Mesothelial cell of epicardium (in vitro differentiated cells): ENCODE measurements around the gene PEX12. TPM values are rescaled to one million over a fixed set of nuclear protein-coding genes. Genes with fewer than 3 reads are reported as not detected.

Source experiments
- DNase-seq, 2 experiments: peaks; one replicate each; pipeline ENCODE4 v3.0.0; 2021; ENCODE audit warnings: low spot score in 2 of 2; ENCODE audit not compliant: unreplicated experiment in 2 of 2
- H3K27ac Mint-ChIP-seq: 2 replicates; pipeline ENCODE4 v1.8.0; 2021; ENCODE audit warnings: mixed read lengths
- H3K27me3 Mint-ChIP-seq: 2 replicates; pipeline ENCODE4 v1.8.0; 2021; ENCODE audit warnings: low read depth, mixed read lengths
- H3K36me3 Mint-ChIP-seq: 2 replicates; pipeline ENCODE4 v1.8.0; 2021; ENCODE audit warnings: mixed read lengths
- H3K4me1 Mint-ChIP-seq: 2 replicates; pipeline ENCODE4 v1.8.0; 2021; ENCODE audit warnings: mixed read lengths
- H3K4me3 Mint-ChIP-seq: 2 replicates; pipeline ENCODE4 v1.8.0; 2021; ENCODE audit warnings: mild to moderate bottlenecking, moderate library complexity, mixed read lengths
- H3K9me3 Mint-ChIP-seq: 2 replicates; pipeline ENCODE4 v1.8.0; 2021; ENCODE audit warnings: mixed read lengths
- total RNA-seq: library from RNA; stranded (reverse); gene quantifications from 3 replicates; pipeline ENCODE4 v1.2.1, GENCODE V29; 2021
- TF ChIP-seq, protein P1 (sequence below): fragments of 200-600 bp; sonication (generic); IDR thresholded peaks from one replicate; pipeline ENCODE4 v1.5.0; 2021; ENCODE audit warnings: antibody characterized with exemption; ENCODE audit not compliant: unreplicated experiment

The PEX12 gene
- total RNA-seq, 1 donor from 2014 or later, result 5.0 TPM

DNA sequence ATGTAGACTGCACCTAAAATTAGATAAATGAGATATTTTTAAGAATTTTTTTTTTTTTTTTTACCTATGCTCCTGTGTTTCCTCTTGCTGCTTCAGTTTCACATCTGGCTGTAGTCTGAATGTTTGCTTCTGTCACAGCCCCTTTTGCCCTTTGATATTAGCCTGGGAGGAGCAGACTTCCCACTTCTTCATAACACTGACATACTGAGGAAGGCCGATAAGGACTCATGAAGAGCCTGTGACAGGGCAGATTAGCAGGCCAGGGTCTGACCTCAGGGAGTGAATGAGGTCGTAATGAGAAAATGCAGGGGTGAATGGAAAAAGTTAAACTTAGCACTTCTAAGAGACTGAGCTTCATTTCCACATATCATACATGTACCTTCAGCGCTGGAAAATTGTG lies 17.7 kb downstream of the PEX12 start, which contains the start of gene SLFN14:
Gene SLFN14, minus strand, starts transcription at position 117 of the 400 bp plus-strand sequence. CDS start 2,757 bp downstream, outside the sequence.
- no peak within 1 kb of the TSS for H3K4me3 Mint-ChIP-seq
- no peak within 1 kb of the TSS for H3K27ac Mint-ChIP-seq
- no peaks in the 10 kb centered on the region for H3K4me1 Mint-ChIP-seq
- DNase-seq, result no peak
- TF ChIP-seq, protein P1, sequence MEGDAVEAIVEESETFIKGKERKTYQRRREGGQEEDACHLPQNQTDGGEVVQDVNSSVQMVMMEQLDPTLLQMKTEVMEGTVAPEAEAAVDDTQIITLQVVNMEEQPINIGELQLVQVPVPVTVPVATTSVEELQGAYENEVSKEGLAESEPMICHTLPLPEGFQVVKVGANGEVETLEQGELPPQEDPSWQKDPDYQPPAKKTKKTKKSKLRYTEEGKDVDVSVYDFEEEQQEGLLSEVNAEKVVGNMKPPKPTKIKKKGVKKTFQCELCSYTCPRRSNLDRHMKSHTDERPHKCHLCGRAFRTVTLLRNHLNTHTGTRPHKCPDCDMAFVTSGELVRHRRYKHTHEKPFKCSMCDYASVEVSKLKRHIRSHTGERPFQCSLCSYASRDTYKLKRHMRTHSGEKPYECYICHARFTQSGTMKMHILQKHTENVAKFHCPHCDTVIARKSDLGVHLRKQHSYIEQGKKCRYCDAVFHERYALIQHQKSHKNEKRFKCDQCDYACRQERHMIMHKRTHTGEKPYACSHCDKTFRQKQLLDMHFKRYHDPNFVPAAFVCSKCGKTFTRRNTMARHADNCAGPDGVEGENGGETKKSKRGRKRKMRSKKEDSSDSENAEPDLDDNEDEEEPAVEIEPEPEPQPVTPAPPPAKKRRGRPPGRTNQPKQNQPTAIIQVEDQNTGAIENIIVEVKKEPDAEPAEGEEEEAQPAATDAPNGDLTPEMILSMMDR, result no peak
- peaks cover 61% of the 10 kb centered on the region for H3K27me3 Mint-ChIP-seq
- H3K36me3 Mint-ChIP-seq, result no peaks in the 10 kb centered on the region
- no peaks in the 10 kb centered on the region for H3K9me3 Mint-ChIP-seq

DNA sequence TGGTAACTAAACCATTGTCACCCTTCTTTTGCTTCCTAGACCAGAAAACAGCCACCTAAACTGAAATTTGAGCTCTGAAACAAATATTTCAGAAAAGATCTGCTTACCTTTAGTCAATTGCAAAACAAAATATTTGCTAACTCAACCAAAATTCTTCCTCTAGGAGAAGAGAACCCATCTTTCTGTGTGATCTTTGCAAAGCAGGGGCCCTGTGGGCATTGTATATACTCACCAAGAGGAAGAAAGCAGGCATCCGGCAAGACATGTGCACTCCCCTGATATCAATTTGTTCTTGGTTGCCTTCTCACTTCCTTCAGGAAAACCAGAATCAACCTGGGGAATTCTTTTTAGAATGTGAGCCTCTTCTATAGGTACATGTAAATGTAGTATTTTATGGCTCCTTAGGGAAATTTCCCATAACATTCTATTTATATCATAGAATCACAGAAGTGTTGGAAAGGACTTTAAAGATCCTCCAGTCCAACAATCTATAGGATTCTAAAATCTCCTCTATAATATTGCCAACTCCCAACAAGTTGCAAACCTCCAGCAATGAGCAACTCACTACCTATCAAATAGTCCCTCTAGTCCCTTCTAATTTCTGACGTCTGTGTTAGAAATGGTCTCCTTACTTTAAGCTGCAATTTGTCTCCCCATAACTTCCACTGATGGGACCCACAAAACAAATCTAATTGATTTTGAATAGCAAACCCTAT lies 18.7 kb downstream of the PEX12 start:
- H3K27ac Mint-ChIP-seq, result no peak overlapping the region
- H3K4me1 Mint-ChIP-seq, result no peaks in the 10 kb centered on the region
- no peak for DNase-seq
- no peaks in the 10 kb centered on the region for H3K9me3 Mint-ChIP-seq
- peaks cover 58% of the 10 kb centered on the region for H3K27me3 Mint-ChIP-seq
- no peaks in the 10 kb centered on the region for H3K36me3 Mint-ChIP-seq
- TF ChIP-seq, protein P1, result no peak
- H3K4me3 Mint-ChIP-seq, result no peak overlapping the region

DNA sequence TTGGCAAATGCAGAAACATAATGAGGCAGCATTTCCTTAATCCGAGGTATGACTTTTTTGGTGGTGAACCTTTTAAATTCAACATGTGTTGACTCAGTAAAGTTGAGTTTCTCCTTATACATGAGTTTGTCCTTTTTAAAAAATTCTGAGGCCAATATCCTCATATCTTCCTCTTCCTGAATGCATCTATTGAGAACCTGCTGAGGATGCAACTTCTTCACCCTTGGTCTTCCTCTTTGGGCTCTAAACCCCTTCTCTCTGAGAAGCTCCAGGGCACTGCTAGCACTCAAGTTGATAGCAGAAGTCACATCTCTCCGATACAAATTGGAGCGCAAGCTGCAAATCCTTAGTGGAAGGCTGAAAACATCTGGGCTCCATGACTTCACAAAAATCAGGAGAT lies 21.0 kb downstream of the PEX12 start:
- Mint-ChIP-seq H3K4me3 (no peak overlapping the region), H3K27me3 (peaks cover 62% of the 10 kb centered on the region)
- TF ChIP-seq, protein P1, result no peak

DNA sequence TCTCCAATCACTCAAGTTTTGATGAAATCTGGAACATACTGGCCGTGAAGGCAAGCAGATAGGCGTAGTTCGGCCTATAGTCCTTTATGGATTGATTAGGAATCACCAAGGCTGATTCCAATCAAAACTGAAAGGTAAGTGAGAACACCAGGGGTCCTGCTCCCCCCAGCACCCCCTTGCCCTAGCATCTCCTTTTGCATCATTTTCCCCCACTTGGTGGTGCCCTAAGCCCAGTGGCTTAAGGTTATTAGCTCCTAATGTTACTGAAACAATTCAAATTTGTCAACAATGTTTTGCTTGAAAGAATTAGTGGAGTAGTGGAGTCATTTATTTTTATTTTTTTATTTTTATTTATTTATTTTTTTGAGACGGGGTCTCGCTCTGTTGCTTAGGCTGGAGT lies 22.7 kb downstream of the PEX12 start:
- TF ChIP-seq, protein P1, result no peak
- H3K27ac Mint-ChIP-seq, result no peak overlapping the region
- DNase-seq, result no peak
- H3K4me1 Mint-ChIP-seq, result no peaks in the 10 kb centered on the region
- H3K27me3 Mint-ChIP-seq, result peaks cover 76% of the 10 kb centered on the region
- no peaks in the 10 kb centered on the region for H3K9me3 Mint-ChIP-seq
- no peak overlapping the region for H3K4me3 Mint-ChIP-seq
- H3K36me3 Mint-ChIP-seq, result no peaks in the 10 kb centered on the region

More for the DNA sequence above, 21.0 kb downstream of the PEX12 start:
- DNase-seq, result no peak
- no peaks in the 10 kb centered on the region for H3K9me3 Mint-ChIP-seq
- no peaks in the 10 kb centered on the region for H3K4me1 Mint-ChIP-seq
- no peak overlapping the region for H3K27ac Mint-ChIP-seq
- H3K36me3 Mint-ChIP-seq, result no peaks in the 10 kb centered on the region

DNA sequence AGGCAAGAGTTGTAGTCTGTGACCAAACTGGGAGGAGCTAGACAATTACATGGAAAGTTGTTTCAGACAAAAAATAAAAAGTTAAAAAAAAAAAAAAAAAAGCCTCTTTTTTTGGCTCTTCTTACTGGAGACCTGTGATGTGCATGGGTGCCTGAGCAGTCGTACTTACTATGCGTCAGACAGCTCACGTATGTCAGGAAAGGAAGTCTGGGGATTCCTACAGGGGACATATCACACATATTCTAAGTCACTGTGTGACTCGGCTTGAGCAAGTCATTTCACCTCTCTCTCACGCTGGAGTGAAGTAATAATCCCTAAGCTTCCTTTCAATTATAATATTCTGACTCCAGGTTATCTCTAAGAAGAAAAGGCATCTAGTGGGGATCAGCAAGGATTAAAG lies 23.7 kb downstream of the PEX12 start:
- H3K27me3 Mint-ChIP-seq, result peaks cover 76% of the 10 kb centered on the region
- TF ChIP-seq, protein P1, result no peak
- no peaks in the 10 kb centered on the region for H3K9me3 Mint-ChIP-seq
- H3K27ac Mint-ChIP-seq, result no peak overlapping the region
- H3K4me3 Mint-ChIP-seq, result no peak overlapping the region
- DNase-seq, result no peak
- no peaks in the 10 kb centered on the region for H3K36me3 Mint-ChIP-seq
- no peaks in the 10 kb centered on the region for H3K4me1 Mint-ChIP-seq
